GM23248 (cell line): ENCODE measurements around the gene GALNS. TPM values are rescaled to one million over a fixed set of nuclear protein-coding genes. Genes with fewer than 3 reads are reported as not detected.
A peak's percentile ranks its signal among the peaks of the same experiment; 100 is the strongest.

ENCODE experiments used
- DNase-seq: peaks from one replicate; pipeline ENCODE4 v3.0.0-alpha.2; 2015
- H2AFZ ChIP-seq: fragments of 200-600 bp; sonication (generic); 2 replicates; pipeline ENCODE4 v1.6.1; 2016; ENCODE audit warnings: antibody characterized with exemption
- H3F3A ChIP-seq: fragments of 200-600 bp; sonication (generic); 2 replicates; pipeline ENCODE4 v1.6.1; 2016; ENCODE audit warnings: mild to moderate bottlenecking, antibody characterized with exemption, mixed run types; ENCODE audit not compliant: insufficient read depth
- H3K27ac ChIP-seq: fragments of 200-600 bp; sonication (generic); 2 replicates; pipeline ENCODE4 v1.5.1; 2016; ENCODE audit warnings: mild to moderate bottlenecking
- H3K27me3 ChIP-seq: fragments of 200-600 bp; sonication (generic); replicated peaks from 2 replicates; pipeline ENCODE4 v1.6.1; 2016; ENCODE audit warnings: mild to moderate bottlenecking; ENCODE audit not compliant: insufficient read depth
- H3K36me3 ChIP-seq: fragments of 200-600 bp; sonication (generic); 2 replicates; pipeline ENCODE4 v1.6.1; 2016; ENCODE audit warnings: low read depth, mild to moderate bottlenecking
- H3K4me1 ChIP-seq: fragments of 200-600 bp; sonication (generic); 2 replicates; pipeline ENCODE4 v1.6.1; 2016; ENCODE audit warnings: mild to moderate bottlenecking; ENCODE audit not compliant: insufficient read depth
- H3K4me2 ChIP-seq: fragments of 200-600 bp; sonication (generic); one replicate; pipeline ENCODE4 v1.6.1; 2016; ENCODE audit warnings: mild to moderate bottlenecking; ENCODE audit not compliant: unreplicated experiment
- H3K4me3 ChIP-seq: fragments of 200-600 bp; sonication (generic); 2 replicates; pipeline ENCODE4 v1.5.1; 2016; ENCODE audit warnings: mild to moderate bottlenecking
- H3K79me2 ChIP-seq: fragments of 200-600 bp; sonication (generic); 2 replicates; pipeline ENCODE4 v1.6.1; 2016; ENCODE audit warnings: mild to moderate bottlenecking; ENCODE audit not compliant: insufficient read depth
- H3K9ac ChIP-seq: fragments of 200-600 bp; sonication (generic); 2 replicates; pipeline ENCODE4 v1.6.1; 2016; ENCODE audit warnings: mild to moderate bottlenecking
- H3K9me2 ChIP-seq: fragments of 200-600 bp; sonication (generic); 2 replicates; pipeline ENCODE4 v1.6.1; 2016; ENCODE audit warnings: mixed run types, mild to moderate bottlenecking, moderate library complexity; ENCODE audit not compliant: insufficient read depth
- H3K9me3 ChIP-seq: fragments of 200-600 bp; sonication (generic); one replicate; pipeline ENCODE4 v1.6.1; 2017; ENCODE audit warnings: low read depth
- H4K20me1 ChIP-seq: fragments of 200-600 bp; sonication (generic); 2 replicates; pipeline ENCODE4 v1.6.0; 2016; ENCODE audit not compliant: insufficient read depth
- EZH2 ChIP-seq: fragments of 200-600 bp; sonication (generic); IDR thresholded peaks from 2 replicates; pipeline ENCODE4 v1.6.1; 2018; ENCODE audit warnings: antibody characterized with exemption, mild to moderate bottlenecking; ENCODE audit not compliant: insufficient read depth, poor library complexity, severe bottlenecking
- EZH2phosphoT487 ChIP-seq: fragments of 200-600 bp; sonication (generic); IDR thresholded peaks from 2 replicates; pipeline ENCODE4 v1.6.1; 2018; ENCODE audit warnings: antibody characterized with exemption, moderate library complexity, mild to moderate bottlenecking, low read depth; ENCODE audit not compliant: insufficient read depth
- WGBS, 2 experiments: methylation state at CpG; one replicate each; pipeline ENCODE4 v1.1.6; 2015 to 2017; ENCODE audit warnings: low lambda C conversion rate in 2 of 2, low coverage in 1 of 2; ENCODE audit errors: missing lambda C conversion rate in 2 of 2; 5-methylcytosine and 5-hydroxymethylcytosine counted together
- in situ Hi-C: fragments of 300-500 bp; cut with MboI; formaldehyde crosslinking; loops from 2 replicates; pipeline ENCODE4 v1.15.0; 2020
- polyA plus RNA-seq: library from polyadenylated mRNA; unstranded; fragments of >200 nt; fragmentation: Nextera tagmentation; extraction: Ambion mirVana; gene quantifications from 2 replicates; pipeline ENCODE4 v1.2.1, GENCODE V29; 2016
- total RNA-seq: library from RNA; depleted of rRNA; stranded (reverse); fragments of >200 nt; shearing (Covaris generic); gene quantifications from 2 replicates; pipeline ENCODE4 v1.2.3, GENCODE V29; 2014

Gene GALNS
- total and polyA plus RNA-seq, 2 experiments from 2014 or later = 24.0 to 39.0 TPM

DNA sequence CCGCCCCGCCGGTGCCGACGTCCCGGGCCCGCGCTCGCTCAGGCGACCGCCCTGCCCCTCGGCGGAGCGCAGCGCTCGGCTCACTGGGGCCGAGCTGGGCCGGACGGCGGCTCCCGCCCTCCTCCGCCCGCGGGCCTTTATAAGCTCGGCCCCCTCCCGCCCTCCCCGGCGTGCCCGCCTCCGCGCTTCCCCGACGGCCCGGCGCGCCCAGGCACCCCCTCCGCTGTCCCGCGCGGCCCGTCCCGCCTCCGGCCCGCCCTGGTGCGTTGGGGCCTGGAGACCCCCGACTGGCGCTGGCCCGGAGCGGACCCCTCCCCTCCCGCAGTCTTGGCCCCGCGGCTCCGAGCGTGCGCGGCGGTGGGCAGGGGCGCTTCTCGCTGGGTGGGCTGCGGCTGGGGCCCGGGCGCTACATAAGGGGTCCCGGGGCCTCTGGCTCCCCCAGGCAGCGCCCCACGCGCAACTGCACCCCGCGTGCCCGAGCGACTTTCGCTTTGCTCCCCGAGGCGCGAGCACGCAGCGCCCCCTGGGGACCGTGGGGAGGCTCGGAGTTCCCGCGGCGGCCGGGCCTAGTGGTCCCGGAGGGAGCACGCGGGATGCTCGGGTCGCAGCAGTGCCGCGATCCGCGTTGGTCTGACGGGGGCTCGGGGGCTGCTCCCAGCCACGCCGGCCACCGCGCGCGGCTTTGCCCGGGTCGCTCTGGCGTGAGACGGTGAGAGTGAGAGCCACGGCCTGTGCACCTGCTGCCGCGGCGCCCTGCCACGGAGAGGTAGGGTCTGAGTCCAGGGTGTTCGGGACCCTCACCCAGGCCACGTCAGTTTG, 71.4 kb downstream of the GALNS start, which contains the start of gene PIEZO1:
Gene PIEZO1 (minus strand): TSS at position 115 of the 819 bp plus-strand sequence. CDS start 256 bp downstream, outside the sequence.
- H3K9me2 ChIP-seq = no peaks in the 10 kb centered on the region
- no peaks in the 10 kb centered on the region for H3K9me3 ChIP-seq
- H3K9ac ChIP-seq = peak within 1 kb of the TSS; percentile 91
- peak; percentile 86 for DNase-seq
- peak within 1 kb of the TSS; percentile 94 for H3K4me2 ChIP-seq
- no peaks in the 10 kb centered on the region for H4K20me1 ChIP-seq
- no peak for TF ChIP-seq EZH2
- no peak for TF ChIP-seq EZH2phosphoT487
- peaks cover 50% of the 10 kb centered on the region for H3K79me2 ChIP-seq
- peak within 1 kb of the TSS; percentile 88 for H3K27ac ChIP-seq
- peaks cover 22% of the 10 kb centered on the region for H3F3A ChIP-seq
- peak within 1 kb of the TSS; percentile 53 for H2AFZ ChIP-seq
- no peaks in the 10 kb centered on the region for H3K27me3 ChIP-seq
- H3K4me3 ChIP-seq = peak within 1 kb of the TSS; percentile 86
- in situ Hi-C loops = no loop called here
- no peaks in the 10 kb centered on the region for H3K36me3 ChIP-seq
- 3 to 13% methylated on average over 34 to 60 of the region's 110 CpGs for WGBS, 2 experiments
- peaks cover 34% of the 10 kb centered on the region for H3K4me1 ChIP-seq

DNA sequence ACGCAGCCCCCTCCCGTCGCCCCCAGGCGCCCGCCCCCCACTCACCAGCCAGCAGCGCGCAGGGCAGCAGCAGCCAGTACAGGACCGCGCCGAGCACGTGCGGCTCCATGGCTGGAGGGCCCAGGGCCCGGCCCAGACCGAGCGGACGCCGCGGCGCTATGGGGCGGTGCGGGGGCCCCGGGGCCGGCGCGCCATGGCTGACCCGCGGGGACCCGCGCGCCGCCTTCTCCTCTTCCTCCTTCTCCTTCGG, 72.0 kb downstream of the GALNS start:
- Histone ChIP-seq H3K4me2 (no peak overlapping the region), H3F3A (peaks cover 17% of the 10 kb centered on the region), H3K9me2 (no peaks in the 10 kb centered on the region), H3K4me3 (peak overlapping the region; percentile 86), H3K79me2 (peaks cover 50% of the 10 kb centered on the region), H3K27ac (peak overlapping the region; percentile 88), H3K4me1 (peaks cover 30% of the 10 kb centered on the region), H2AFZ (no peak overlapping the region), H3K9ac (peak overlapping the region; percentile 91), H3K9me3 (no peaks in the 10 kb centered on the region), H3K36me3 (no peaks in the 10 kb centered on the region), H4K20me1 (no peaks in the 10 kb centered on the region), H3K27me3 (no peaks in the 10 kb centered on the region)
- TF ChIP-seq EZH2phosphoT487 (no peak), EZH2 (no peak)
- in situ Hi-C loops = no loop called here
- WGBS, 2 experiments = 0 to 2% methylated on average over 5 to 24 of the region's 32 CpGs
- DNase-seq = no peak

DNA sequence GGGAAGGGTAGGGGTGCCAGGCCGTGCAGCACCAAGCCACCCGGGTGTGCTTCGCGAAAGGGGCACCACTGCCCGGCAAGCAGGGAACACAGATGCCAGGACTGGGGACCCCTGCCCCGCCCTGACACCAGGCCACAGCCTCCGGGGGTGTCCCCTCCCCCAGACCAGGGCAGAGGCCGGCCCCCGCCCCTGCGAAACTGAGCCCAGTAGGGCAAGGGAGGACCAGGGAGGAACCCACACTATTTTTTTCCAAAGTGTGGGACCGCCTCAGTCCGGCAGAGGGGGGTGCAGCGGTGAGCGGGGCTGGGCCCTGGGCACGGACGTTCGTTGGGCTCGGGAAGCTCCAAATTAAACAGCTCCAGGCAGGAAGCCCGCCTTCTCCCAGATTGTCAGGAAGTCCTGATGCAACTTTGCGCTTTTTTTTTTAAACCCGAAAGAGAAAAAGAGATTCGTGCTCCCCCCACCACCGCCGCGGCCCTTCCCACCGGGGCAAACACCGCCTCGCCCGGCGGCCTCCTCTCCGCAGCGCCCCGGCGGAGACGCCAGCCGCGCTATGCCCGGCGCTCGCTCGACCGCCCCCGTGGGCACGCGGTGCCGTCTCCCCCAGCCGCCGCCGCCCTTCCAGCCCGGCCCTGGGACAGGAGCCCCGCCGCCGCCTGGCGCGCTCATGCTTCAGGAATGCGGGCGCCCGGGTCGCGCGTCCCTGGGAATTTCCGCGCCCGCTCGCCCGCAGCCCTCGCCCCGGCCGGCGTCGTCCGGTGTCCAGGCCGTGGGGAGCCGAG, 72.5 kb downstream of the GALNS start:
- TF ChIP-seq EZH2 (no peak), EZH2phosphoT487 (no peak)
- in situ Hi-C loops = no loop called here
- no peaks in the 10 kb centered on the region for H3K9me3 ChIP-seq
- no peaks in the 10 kb centered on the region for H3K27me3 ChIP-seq
- H3K27ac ChIP-seq = peak overlapping the region; percentile 88
- peak overlapping the region; percentile 91 for H3K9ac ChIP-seq
- no peak overlapping the region for H2AFZ ChIP-seq
- H3K4me3 ChIP-seq = peak overlapping the region; percentile 86
- H3F3A ChIP-seq = peaks cover 14% of the 10 kb centered on the region
- H3K4me2 ChIP-seq = peak overlapping the region; percentile 94
- peaks cover 50% of the 10 kb centered on the region for H3K79me2 ChIP-seq
- no peaks in the 10 kb centered on the region for H4K20me1 ChIP-seq
- H3K4me1 ChIP-seq = peaks cover 30% of the 10 kb centered on the region
- no peaks in the 10 kb centered on the region for H3K9me2 ChIP-seq
- no peaks in the 10 kb centered on the region for H3K36me3 ChIP-seq
- DNase-seq = peak; percentile 93
- 1 to 2% methylated on average over 42 to 65 of the region's 74 CpGs for WGBS, 2 experiments

DNA sequence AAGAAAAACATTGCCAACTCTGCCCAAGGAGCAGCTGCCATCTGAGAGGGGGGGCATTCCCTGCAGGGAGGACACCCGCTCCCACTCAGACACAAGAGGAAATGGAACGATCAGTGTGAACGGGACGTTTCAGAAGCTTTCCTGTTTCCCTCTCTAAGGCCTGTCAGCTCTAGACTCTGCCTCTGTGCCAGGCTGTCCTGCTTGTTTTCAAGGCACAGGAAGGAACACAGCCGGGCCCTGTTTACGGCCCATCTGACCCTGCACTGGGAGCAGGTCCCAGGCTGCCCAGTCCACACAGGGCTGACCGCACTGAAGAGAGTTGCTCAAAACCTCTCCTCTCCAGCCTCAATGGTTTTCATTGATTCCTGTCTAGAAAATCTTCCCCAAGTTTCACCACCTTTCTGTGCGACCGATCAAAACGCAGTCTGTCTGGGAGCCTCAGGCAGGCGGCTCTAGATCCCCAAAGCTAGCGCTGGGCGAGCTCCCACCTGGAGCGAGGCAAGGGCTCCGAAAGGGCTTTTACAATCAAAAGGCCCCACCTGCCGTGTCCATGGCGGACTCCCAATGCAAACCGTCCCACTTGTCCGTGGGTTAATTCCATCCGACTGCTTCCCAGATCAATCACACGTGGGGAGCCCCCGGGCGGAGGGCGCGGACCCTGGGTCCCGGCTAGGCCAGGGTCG, 73.2 kb downstream of the GALNS start:
- TF ChIP-seq EZH2 (no peak), EZH2phosphoT487 (no peak)
- peaks cover 14% of the 10 kb centered on the region for H3F3A ChIP-seq
- in situ Hi-C loops = no loop called here
- peak overlapping the region; percentile 91 for H3K9ac ChIP-seq
- H3K4me2 ChIP-seq = peak overlapping the region; percentile 94
- no peaks in the 10 kb centered on the region for H4K20me1 ChIP-seq
- peaks cover 57% of the 10 kb centered on the region for H3K79me2 ChIP-seq
- peak; percentile 61 for DNase-seq
- no peaks in the 10 kb centered on the region for H3K9me3 ChIP-seq
- H3K4me1 ChIP-seq = peaks cover 30% of the 10 kb centered on the region
- H3K4me3 ChIP-seq = peak overlapping the region; percentile 86
- peak overlapping the region; percentile 88 for H3K27ac ChIP-seq
- WGBS, 2 experiments = 9 to 16% methylated on average over 26 to 27 of the region's 27 CpGs
- no peaks in the 10 kb centered on the region for H3K36me3 ChIP-seq
- no peaks in the 10 kb centered on the region for H3K9me2 ChIP-seq
- H3K27me3 ChIP-seq = no peaks in the 10 kb centered on the region
- no peak overlapping the region for H2AFZ ChIP-seq
